ENCODE results near the gene DRG1.

The DRG1 gene

GRCh38 chr22:31393893-31394292, 5.5 kb upstream of the DRG1 start:
- TF ChIP-seq TAF1 (IDR thresholded peaks at IDR 0.05; ENCODE audit: borderline replicate concordance, insufficient read depth, low read length) (no peak), FOXP2 (optimal IDR thresholded peaks at IDR 0.05; ENCODE audit: borderline replicate concordance, extremely low read depth, extremely low read length, insufficient read depth) (no peak), POLR2AphosphoS5 (IDR thresholded peaks at IDR 0.05; ENCODE audit: low read depth, low read length) (no peak)

GRCh38 chr22:31394326-31394725, 5.1 kb upstream of the DRG1 start:
- TF ChIP-seq REST (IDR thresholded peaks at IDR 0.05; ENCODE audit: insufficient read depth in 1 of 2, low read depth in 2 of 2, low read length in 2 of 2) (no peak), SIN3A (IDR thresholded peaks at IDR 0.05; ENCODE audit: borderline replicate concordance, insufficient read depth, low read length) (no peak), POLR2AphosphoS5 (IDR thresholded peaks at IDR 0.05; ENCODE audit: low read depth, low read length) (no peak), FOXP2 (optimal IDR thresholded peaks at IDR 0.05; ENCODE audit: borderline replicate concordance, extremely low read depth, extremely low read length, insufficient read depth) (no peak), TAF1 (IDR thresholded peaks at IDR 0.05; ENCODE audit: borderline replicate concordance, insufficient read depth, low read length) (no peak)

- TF ChIP-seq POLR2AphosphoS5 (IDR thresholded peaks at IDR 0.05; ENCODE audit: low read depth, low read length) (no peak), SIN3A (IDR thresholded peaks at IDR 0.05; ENCODE audit: borderline replicate concordance, insufficient read depth, low read length) (no peak)
These were observed 1.2 kb upstream of the DRG1 start for GRCh38 chr22:31398231-31398630.

- TF ChIP-seq REST (IDR thresholded peaks at IDR 0.05; ENCODE audit: insufficient read depth in 1 of 2, low read depth in 2 of 2, low read length in 2 of 2) (no peak), TAF1 (IDR thresholded peaks at IDR 0.05; ENCODE audit: borderline replicate concordance, insufficient read depth, low read length) (no peak), POLR2AphosphoS5 (IDR thresholded peaks at IDR 0.05; ENCODE audit: low read depth, low read length) (no peak), SIN3A (IDR thresholded peaks at IDR 0.05; ENCODE audit: borderline replicate concordance, insufficient read depth, low read length) (no peak), FOXP2 (optimal IDR thresholded peaks at IDR 0.05; ENCODE audit: borderline replicate concordance, extremely low read depth, extremely low read length, insufficient read depth) (no peak)
These were observed 606 bp downstream of the DRG1 start for GRCh38 chr22:31400023-31400397.

- TF ChIP-seq REST (IDR thresholded peaks at IDR 0.05; ENCODE audit: insufficient read depth in 1 of 2, low read depth in 2 of 2, low read length in 2 of 2), result no peak
- no peak for TF ChIP-seq FOXP2 (optimal IDR thresholded peaks at IDR 0.05; ENCODE audit: borderline replicate concordance, extremely low read depth, extremely low read length, insufficient read depth)
- TF ChIP-seq POLR2AphosphoS5 (IDR thresholded peaks at IDR 0.05; ENCODE audit: low read depth, low read length), result no peak
- no peak for TF ChIP-seq TAF1 (IDR thresholded peaks at IDR 0.05; ENCODE audit: borderline replicate concordance, insufficient read depth, low read length)
- no peak for TF ChIP-seq SIN3A (IDR thresholded peaks at IDR 0.05; ENCODE audit: borderline replicate concordance, insufficient read depth, low read length)
These were observed 26.1 kb downstream of the DRG1 start for GRCh38 chr22:31425331-31426050.

- TF ChIP-seq FOXP2 (optimal IDR thresholded peaks at IDR 0.05; ENCODE audit: borderline replicate concordance, extremely low read depth, extremely low read length, insufficient read depth) (no peak), TAF1 (IDR thresholded peaks at IDR 0.05; ENCODE audit: borderline replicate concordance, insufficient read depth, low read length) (no peak), SIN3A (IDR thresholded peaks at IDR 0.05; ENCODE audit: borderline replicate concordance, insufficient read depth, low read length) (no peak), REST (IDR thresholded peaks at IDR 0.05; ENCODE audit: insufficient read depth in 1 of 2, low read depth in 2 of 2, low read length in 2 of 2) (no peak), POLR2AphosphoS5 (IDR thresholded peaks at IDR 0.05; ENCODE audit: low read depth, low read length) (no peak)
These were observed 32.5 kb downstream of the DRG1 start for GRCh38 chr22:31431950-31432349.

All from PFSK-1 (cell line).